Measurements from ENCODE around the gene FHOD3.
"Not testable (repeated sequence)": the region's sequence is repeated elsewhere in the genome, so short reads cannot be mapped to it uniquely, and the experiment has no call there.

The FHOD3 gene

DNA sequence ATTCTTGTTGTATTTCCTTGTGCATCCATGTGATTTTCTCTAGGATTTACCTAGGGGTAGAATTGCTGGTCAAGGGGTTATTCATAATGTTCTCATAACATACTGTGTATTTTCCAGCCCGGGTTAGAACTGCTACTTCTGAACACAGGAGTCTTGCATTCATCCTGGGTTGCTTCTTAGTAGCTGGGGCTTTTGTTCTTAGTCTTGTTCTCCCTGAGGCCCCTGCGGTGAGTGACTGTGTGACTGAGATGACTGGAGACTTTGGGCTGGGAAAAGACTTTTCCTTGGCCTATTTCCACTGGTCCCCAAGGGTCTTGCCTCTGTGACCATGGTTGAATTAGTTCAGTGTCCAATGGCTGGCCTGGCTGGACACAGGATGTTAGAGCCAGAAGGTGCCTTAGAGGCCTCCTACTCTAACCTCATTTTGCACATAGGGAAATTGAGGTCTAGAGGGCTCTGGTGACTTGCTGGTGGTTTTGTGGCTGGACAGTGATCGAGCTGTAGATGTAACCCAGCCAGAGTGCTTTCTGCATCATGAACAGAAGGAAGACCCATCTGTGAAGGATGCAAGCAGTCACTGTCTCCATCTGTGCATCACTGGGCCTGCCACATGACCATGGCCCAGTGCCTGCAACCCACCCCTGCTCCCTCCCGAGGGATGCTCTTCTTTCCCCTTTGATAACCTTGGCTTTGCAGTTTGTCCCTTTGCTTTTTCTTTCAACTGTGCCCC, 233.3 kb downstream of the FHOD3 start:
- no peak for DNase-seq

DNA sequence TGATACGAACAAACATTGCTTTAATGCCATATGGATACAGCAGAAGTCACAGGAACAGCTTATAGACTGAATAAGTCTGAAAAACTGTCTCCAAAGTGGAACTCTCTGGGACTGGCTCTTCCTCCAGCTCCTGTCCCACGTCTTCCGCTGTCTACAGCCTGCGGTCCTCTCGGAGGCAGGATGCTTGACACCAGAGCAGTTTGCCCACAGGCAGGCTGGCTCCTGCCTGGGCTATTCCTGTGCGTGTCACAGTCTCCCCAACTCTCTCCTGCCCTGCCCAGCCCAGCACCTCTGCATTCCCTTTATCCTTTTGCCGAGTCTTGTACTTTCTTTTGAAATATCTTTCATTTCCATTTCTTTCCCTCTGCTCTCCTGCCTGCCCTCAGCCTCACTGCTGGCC, 234.1 kb downstream of the FHOD3 start:
- no peak for DNase-seq

DNA sequence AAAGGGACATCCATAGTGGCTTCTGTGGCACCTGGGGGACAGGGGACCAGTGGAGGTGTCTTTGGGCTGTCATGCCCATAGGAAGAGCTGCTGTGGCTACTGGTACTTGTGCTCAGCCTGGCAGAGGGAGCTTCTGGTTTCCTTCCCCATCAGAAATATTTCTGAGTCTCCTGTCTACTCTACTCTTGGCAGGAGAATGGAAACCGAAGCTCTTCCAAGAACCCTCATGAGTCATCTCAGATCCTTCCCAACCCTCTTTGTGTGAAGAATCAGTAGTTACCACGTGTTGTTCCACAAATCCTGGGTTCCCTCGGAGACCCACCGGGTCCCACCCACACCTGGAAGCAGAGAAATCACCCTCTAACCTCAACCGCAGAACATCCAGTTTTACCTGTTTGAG, 234.9 kb downstream of the FHOD3 start:
- no peak for DNase-seq

DNA sequence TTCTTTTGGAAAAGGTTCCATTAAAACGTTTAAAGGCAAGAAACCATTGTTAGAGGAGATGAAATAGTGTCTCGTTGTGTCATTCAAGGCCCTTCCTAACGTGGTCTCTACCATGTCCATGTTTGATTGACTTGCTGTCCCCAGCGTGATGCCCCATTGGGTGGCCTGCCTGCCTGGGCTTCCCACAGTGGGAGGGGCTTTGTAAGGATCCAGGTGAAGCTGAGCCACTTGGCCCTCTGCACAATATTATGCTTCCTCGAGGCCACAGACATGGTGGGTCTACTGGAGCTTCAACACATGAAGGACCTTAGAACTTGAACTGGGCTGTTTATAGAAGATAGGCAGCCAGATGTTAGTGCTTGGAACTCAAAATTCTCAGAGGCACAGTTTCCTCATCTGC, 235.3 kb downstream of the FHOD3 start:
- DNase-seq, result no peak

DNA sequence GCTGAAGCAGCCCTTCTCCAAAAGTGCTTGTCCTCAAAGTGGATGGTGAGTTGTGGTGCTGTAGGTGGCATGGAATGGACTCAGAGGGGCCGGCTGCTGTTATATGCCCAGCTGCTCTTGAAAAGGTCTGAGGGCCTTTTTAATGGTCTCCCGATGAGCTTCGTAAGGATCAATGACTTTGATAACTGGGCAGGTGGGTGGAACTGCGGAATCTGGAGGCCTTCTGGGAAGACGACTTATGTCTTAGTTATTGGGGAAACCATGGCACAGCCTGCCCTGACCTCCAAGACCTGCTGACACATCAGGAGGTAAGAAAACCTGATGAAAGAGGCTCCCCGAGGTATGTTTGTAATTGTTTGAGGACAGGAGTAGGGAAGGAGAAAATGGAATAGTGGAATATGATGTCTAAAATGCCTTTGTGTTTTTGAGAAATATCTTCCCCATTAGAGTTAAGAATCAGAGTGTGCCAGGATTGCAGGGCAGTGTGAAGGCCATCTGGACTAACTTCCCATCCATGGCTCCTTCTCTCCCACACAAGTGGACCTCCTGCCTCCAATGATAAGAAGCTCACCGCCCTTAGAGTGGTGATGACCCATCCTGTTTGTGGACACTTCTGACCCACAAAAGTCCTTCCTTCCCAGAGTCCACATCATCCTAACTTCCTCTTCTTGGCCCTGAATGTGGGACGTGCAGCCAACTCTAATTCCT, 236.1 kb downstream of the FHOD3 start:
- no peak for DNase-seq

DNA sequence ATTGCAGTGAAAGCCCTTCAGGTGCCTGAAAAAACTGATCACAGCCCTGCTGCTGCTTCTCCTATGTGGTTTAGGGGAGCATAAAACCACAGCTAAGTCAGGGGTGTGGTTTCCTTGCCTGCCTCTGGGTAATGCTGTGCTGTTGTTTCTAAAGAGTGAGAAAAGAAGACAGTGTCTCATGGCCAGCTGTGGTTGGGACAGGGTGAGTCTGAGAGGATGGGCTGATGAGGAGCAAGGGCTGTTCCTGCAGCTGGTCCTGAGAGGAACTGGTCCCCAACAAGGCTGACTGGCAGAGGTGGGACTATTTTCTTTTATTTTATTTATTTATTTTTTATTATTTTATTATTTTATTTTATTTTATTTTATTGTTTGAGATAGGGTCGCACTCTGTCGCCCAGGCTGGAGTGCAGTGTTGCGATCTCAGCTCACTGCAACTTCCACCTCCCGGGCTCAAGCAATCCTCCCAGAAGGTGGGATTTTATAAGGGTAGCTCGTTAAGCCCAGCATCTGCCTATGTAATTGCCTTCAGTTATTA, 236.7 kb downstream of the FHOD3 start:
- no peak for DNase-seq

DNA sequence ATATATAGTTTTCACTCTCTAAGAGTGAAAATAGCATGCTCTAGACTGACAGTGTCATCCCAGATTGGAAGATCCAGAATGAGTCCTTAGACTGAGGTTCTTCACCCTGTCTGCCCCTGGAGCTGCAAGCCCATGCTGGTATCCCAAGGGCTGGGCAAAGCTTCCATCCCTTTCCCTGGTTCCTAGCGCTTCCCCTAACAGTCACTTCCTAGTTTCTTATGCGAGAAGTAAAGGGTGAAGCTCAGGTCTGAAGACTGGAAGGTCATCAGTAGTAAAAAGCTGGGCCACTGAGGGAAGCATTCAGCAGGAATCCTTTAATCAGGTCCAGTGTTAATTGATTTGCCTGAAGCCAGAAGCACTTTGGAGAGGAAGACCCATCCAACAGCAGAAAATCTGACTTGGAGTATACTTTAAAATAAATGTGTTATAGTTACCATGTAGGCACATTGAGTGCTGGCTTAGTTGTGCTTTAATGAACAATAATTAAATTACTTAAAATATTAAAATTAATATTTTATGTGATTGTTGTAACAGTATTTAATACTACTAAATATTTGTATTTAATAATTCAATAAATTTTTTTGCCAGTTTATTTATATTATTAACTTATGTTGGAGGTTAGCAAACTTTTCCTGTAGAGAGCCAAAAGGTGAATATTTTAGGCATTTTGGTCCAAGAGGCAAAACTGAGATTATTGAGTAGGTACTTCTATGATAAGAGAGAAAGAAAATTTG, 237.9 kb downstream of the FHOD3 start:
- DNase-seq, result no peak

DNA sequence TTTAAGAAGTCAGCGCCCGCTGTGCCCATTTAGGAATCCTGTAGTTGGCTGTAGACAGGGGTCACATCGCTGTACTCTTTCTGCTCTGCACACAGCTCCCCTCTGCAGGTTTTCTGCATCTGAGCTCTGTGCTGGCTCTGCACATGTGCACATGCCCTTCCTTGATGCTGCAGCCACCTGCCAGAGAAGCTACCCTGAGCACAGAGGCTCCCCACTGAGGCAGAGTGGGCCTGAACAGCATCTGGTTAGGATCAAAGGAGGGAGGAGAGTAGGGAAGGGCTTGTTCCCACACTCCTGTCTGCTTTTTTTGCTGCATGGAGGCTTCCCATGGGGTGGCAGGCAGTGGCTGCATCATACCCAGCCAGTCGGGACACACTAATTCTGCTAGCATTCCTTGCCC, 238.9 kb downstream of the FHOD3 start:
- no peak for DNase-seq

DNA sequence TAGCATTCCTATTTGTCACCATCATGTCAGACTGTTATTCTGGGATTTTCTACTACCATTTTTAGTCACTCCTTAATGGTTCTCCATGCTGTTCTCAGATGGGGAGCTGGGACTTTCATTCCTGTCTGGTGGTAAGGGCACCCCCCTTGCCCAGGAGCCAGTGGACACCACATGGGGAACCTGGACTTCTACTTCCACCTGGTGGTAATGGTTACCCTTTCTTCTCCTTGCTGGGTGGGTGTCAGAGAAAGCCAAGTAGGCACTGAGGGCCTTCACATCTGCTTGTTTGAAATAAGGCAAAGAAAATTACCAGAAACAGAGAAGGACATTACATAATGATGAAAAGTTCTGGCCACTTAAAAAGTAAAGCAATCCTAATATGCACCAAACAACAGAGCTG, 239.8 kb downstream of the FHOD3 start:
- DNase-seq, result no peak

DNA sequence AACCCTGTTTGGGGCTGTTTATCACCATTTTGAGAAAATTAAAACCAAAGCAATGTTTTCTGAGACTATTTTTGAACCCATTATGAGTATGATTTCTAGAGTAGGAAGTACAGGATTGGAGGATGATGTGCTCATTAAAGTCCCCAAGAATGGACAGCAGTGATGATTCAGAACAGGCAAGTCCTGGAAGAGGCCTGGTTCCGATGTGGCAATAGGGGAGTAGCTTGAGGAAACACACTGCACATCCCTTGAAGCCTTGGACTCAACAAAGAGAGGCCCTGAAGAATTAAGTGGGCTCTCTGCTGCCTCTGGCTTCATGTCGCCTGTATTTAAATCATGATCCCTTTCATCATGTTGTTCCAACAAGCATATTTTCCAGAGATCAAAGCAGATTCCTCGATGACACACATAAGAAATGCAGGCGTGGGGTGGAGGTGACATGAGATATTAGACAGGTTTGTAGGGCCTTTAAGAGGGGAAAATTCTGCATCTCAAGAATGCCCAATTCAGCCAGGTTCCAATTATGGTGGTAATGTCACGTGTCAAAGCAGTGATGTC, 242.2 kb downstream of the FHOD3 start:
- DNase-seq, result no peak

DNA sequence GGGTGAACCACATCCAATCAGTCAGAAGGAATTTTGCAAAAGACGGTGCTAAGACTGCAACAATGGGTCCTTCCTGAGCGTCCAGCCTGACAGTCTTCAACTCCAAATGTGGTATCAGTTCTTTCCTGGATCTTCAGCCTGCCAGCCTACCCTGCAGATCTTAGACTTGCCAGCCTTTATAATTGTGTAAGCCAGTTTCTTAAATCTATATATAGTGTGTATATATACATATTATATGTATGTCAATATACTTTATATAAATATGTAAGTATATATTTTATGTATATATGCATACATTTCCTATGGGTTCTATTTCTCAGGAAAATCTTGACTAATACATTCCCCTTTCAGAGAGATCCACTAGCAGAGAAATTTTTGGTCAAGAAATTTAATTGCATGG, 245.5 kb downstream of the FHOD3 start:
- no peak for DNase-seq

DNA sequence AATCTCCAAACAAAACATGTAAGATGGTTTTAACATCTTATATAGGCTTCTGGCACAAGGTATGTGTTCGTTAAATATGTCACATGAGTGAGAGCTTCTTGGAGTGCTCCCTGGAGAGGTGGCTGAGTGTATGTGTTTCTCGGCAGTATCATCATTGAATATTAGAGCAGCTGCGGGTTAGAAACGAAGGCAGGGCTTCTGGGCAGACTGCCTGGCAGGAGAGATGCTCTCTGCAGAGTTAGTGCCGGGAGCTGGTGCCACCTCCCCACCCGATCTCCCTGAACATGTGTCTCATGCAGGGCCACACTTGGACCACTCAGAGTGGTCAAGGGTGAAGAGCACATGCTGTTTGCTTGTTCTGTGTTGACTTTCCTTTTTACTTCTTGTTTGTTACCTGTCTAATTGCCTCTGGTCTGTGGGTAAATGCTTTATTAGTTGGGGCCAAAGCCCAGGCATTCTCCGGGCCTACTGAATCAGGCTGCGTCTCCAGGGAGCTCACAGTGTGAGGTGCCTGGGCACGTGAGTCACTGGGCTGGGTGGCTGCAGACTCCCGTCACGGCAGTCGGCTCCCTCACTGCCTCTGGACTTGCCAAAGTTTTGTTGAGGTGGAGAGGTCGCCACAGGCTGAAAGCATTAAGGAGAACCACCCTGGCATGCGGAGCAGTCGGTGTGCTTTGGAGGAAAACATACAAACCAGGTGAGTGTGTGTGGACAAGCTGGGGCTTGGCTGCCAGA, 246.6 kb downstream of the FHOD3 start:
- no peak for DNase-seq

DNA sequence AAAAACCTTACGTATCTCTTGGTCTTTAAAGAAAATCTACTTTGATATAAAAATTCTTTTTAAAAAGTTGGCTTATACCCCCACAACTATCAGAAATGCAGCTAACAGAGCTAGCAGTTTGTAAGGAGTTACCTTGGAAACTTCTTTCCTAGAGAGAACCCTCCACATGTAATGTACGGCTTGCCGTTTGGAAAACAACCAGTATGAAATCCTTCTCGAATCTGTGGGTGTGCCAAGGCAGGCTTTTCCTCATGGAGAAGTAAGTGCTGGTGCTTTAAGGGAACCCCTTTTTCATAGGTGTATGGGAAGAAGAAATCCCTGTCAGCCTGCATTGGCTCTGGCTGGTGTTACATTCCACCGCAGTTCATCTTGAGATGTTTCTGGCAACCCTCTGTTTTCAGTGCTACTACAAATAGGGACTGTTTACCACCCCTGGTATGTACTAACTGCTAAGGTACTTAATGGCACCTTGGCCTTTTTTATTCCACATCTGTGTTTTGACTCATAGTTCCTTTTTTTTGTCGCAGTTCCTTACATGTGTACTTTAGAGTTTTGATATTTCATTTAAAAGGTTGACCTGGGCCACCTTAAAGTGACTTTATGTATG, 248.4 kb downstream of the FHOD3 start:
- no peak for DNase-seq

DNA sequence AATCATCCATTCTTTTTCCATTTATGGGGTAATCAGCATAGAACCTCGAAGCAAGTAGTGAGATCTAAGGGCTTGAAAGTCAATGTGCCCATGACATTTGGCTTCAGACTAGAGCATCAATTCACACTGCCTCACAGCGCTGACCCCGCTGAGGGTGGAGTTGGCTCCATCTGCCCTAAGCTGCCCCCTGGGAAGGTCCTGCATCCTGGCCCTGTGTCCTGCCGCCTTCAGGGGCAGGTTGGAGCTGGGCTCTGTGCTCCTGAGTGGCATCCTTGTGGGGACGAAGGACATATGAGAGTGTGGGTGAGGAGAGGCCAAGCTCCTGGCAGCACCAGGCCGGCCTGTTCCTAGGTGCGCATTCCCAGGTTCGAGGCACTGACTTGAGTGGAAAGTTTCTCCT, 249.4 kb downstream of the FHOD3 start:
- DNase-seq, result no peak

DNA sequence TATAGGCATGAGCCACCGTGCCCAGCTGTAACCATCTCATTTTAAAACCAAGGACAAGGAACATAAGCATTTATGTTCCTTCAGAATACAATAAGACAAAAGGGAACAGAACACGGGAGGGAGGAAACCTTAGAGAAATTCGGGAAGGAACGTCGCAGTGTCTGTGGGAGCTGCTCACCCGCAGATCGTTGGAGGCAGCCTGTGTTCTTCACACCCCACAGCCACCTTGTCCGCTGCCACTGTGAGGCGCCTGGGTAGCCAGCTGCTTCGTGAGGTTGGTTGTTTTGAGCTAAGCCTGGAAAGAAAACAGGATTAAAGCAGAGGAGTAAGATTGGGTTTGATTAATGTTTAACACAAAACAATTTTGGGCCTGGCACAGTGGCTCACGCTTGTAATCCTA, 250.0 kb downstream of the FHOD3 start:
- DNase-seq, result no peak

DNA sequence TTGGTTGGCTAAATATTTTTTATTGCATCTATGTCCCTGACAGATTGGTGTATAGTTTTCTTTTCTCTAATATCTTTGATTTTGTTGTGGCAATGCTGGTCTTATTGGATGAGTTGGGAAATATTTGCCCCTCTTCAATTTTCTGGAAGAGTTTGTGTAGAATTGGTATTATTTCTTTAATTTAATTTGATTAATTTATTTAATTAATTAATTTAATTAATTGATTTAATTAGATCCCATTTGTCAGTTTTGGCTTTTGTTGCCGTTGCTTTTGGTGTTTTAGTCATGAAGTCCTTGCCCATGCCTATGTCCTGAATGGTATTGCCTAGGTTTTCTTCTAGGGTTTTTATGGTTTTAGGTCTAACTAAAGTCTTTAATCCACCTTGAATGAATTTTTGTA, 253.8 kb downstream of the FHOD3 start:
- DNase-seq, result not testable (repeated sequence)

DNA sequence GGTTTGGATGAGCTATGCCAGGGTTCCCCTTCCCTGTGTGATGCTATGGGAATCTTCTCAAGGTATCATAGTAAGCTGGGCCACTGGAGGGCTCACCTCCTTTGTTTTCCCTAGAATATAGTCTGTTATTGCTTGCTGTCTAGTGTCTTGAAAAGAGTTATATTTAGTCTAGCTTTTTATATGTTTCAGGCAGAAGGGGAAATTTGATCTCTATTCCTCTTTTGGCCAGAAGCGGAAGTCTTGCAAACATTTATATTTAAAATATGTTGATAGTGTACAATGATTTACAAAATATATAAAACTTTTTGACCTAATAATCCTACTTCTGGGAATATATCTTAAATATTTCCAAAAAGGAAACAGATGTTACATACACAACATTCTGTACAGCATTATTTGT, 260.7 kb downstream of the FHOD3 start:
- DNase-seq, result no peak

DNA sequence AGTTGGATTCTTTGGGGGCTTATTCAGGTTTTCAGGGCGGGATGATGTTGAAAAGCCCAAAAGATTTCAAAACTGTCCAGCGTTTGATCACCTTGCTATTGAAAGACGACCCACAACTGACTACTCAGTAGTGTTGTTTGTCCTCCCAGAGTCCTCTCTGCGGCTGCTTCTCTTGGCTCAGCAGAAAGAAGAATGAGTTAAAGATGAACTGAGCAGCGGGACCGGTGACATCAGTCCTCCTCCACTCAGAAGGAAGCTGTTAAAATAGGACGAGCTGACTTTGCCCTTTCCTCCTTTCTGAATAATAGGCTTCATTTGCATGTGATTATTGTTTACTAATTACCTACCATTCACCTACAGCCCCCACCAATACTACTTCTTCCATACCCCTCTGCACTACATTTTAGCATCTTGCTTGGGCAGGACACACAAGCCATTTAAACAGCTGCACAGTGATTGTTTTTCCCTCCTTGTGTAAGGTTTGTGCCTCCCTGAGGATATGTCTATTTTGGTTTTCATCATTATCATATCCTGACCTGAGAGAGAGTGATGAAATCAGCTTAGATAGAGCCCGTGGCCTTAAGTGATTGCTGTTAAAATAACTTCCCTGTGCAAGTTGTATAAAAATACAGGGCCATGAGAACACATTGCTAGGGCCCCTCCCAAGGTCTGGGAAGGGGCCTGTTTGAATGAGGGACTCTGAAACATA, 261.8 kb downstream of the FHOD3 start:
- DNase-seq, result no peak

DNA sequence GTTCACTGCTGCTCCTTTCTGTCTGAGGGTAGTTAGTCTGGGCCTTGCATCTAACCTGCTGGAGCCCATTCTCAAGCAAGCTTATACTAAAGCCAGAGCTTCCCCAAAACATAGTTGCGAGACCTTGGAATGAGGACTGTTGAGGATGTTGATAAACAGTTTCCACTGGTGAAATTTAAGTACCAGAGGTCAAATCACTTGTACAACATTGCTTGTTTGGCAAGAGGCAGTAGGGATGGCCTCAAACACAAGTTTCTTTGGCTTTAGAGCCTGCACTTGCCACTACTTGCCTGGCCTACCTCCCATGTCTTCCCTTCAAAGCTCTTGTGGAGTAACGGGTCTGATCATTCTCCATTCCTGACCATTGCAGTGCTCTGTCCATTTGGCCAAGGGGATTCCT, 262.7 kb downstream of the FHOD3 start:
- no peak for DNase-seq

DNA sequence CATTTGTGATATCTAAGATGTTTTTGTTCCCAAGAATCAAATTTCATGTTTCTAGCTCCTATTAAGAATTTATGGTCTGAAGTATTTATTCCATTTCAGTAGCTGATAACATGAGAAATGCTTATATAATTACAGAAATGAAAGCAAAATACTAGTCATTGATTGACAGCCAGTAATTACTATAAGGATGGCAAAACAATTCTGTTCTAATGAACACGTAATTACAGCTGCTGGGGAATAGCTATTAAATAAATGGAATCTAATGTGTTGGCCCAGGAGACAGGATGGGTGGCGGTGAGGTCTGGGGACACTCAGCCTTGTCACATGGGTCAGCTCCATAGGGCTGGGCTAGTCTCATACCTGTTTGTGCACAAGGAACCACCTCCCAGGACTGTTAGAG, 263.5 kb downstream of the FHOD3 start:
- no peak for DNase-seq

DNA sequence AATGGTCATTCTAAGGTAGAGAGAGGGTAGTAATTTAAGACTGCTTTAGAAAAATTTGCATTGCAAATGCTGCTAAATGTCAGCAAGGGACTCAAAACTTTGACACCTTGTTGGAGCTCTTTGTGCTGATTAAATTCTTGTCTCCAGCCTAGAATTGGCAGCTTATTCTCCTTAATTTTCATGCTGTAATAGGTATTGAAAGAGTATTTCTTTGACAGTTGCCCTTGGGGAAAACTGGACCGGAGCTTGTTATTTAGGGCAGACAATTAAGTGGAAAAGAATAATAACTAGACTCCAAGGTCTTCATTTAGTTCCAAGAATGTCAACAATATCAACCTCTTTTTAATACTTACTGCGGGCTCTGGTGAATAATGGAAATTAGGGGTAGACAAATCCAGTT, 267.3 kb downstream of the FHOD3 start:
- no peak for DNase-seq

DNA sequence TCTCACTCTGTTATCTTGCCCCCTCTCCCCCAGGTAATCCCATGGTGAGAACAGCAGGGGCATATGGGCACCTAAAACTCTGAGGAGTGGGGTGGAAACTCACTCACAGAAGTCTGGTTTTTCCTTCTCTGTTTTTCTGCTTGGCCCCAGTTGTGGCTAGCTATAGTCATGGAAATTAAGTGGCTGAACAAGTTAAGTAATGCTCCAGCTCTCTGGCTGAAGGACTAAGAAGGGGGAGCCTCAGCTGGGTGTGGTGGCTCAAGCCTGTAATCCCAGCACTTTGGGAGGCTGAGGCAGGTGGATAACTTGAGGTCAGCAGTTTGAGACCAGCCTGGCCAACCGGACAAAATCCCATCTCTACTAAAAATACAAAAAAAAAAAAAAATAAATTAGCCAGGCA, 270.3 kb downstream of the FHOD3 start:
- no peak for DNase-seq
